K562 (cell line): Measurements from ENCODE around the gene MMEL1. TPM values are rescaled to one million over a fixed set of nuclear protein-coding genes. Genes with fewer than 3 reads are reported as not detected.

Experiments
- CHCHD3 ChIP-seq: fragments of 250-450 bp; sonication (Bioruptor Pico); IDR thresholded peaks from 2 replicates; pipeline ENCODE4 v2.1.2; 2022; ENCODE audit warnings: mild to moderate bottlenecking
- CREB3L1 ChIP-seq: fragments of 450-650 bp; IDR thresholded peaks from 2 replicates; pipeline ENCODE4 v1.6.1; 2014; ENCODE audit warnings: low read depth, mild to moderate bottlenecking, moderate library complexity, borderline replicate concordance
- FOXM1 ChIP-seq, 2 experiments: fragments of 450-650 bp in 1 of 2; sonication (generic) in 1 of 2; formaldehyde crosslinking in 1 of 2; IDR thresholded peaks; 2 replicates each; pipeline versions ENCODE4 v1.6.1 to v1.9.0; 2017 to 2022; ENCODE audit warnings: low read depth in 2 of 2, mild to moderate bottlenecking in 2 of 2, missing genetic modification reagents in 1 of 2, moderate library complexity in 1 of 2
- HDAC8 ChIP-seq: fragments of 450-650 bp; IDR thresholded peaks from 2 replicates; pipeline ENCODE4 v1.6.1; 2016; ENCODE audit warnings: mild to moderate bottlenecking, missing genetic modification characterization, moderate library complexity, missing compliant biosample characterization
- HIVEP1 ChIP-seq: fragments of 250-450 bp; sonication (Bioruptor Pico); IDR thresholded peaks from 2 replicates; pipeline ENCODE4 v1.4.0; 2020; ENCODE audit warnings: mild to moderate bottlenecking
- NELFE ChIP-seq: IDR thresholded peaks from 2 replicates; pipeline ENCODE4 v1.6.1; 2011; ENCODE audit warnings: mild to moderate bottlenecking; ENCODE audit not compliant: insufficient read depth, insufficient read length
- POLR2AphosphoS2 ChIP-seq: IDR thresholded peaks from 2 replicates; pipeline ENCODE4 v1.6.1; 2012; ENCODE audit warnings: low read length, improper control_type of control experiment
- PTTG1 ChIP-seq: fragments of 450-650 bp; IDR thresholded peaks from 2 replicates; pipeline ENCODE4 v1.6.1; 2016; ENCODE audit warnings: low read depth, mild to moderate bottlenecking, missing genetic modification characterization, missing compliant biosample characterization
- SMARCE1 ChIP-seq: fragments of 450-650 bp; IDR thresholded peaks from 2 replicates; pipeline ENCODE4 v1.7.1; 2016; ENCODE audit warnings: mild to moderate bottlenecking
- SPI1 ChIP-seq: IDR thresholded peaks from 2 replicates; pipeline ENCODE4 v1.6.1; 2011; ENCODE audit warnings: low read depth, low read length, control low read depth, borderline replicate concordance
- SRSF3 ChIP-seq: fragments of 200-400 bp; formaldehyde crosslinking; IDR thresholded peaks from 2 replicates; pipeline ENCODE4 v1.6.1; 2016; ENCODE audit warnings: mild to moderate bottlenecking, low read length, moderate library complexity; ENCODE audit not compliant: insufficient read depth
- ZFPM2 ChIP-seq: fragments of 250-450 bp; sonication (Bioruptor Pico); IDR thresholded peaks from 2 replicates; pipeline ENCODE4 v1.5.1; 2022; ENCODE audit warnings: mild to moderate bottlenecking
- ZNF347 ChIP-seq: fragments of 450-650 bp; formaldehyde crosslinking; IDR thresholded peaks from 2 replicates; pipeline ENCODE4 v1.4.0; 2020; ENCODE audit warnings: low read depth, mild to moderate bottlenecking, moderate library complexity
- ZNF609 ChIP-seq: sonication (generic); formaldehyde crosslinking; IDR thresholded peaks from 2 replicates; pipeline ENCODE4 v1.8.1; 2023; ENCODE audit warnings: missing genetic modification reagents, mild to moderate bottlenecking, borderline replicate concordance
- polyA plus RNA-seq, 8 experiments: library from polyadenylated mRNA; depleted of rRNA in 4 of 8; stranded (reverse) in 5 of 8; unstranded in 3 of 8; fragments of >200 nt; fragmentation: Nextera tagmentation in 2 of 8; fragmentation: Illumina TruSeq in 1 of 8; extraction: Ambion mirVana in 2 of 8; extraction: Trizol in 1 of 8; gene quantifications; 2 replicates each; pipeline versions ENCODE4 v1.2.1 to v1.2.3, GENCODE V29; 2011 to 2014; ENCODE audit warnings: inconsistent platforms in 1 of 8, missing spikeins in 1 of 8
- total RNA-seq, 7 experiments: library from RNA; depleted of rRNA in 6 of 7; stranded (reverse); fragments of >200 nt in 6 of 7; fragmentation: Illumina TruSeq in 2 of 7; extraction: Trizol in 2 of 7; gene quantifications; 2 replicates each; pipeline versions ENCODE4 v1.2.1 to v1.2.3, GENCODE V29; 2011 to 2021; ENCODE audit warnings: low replicate concordance in 1 of 7
- TF ChIP-seq, protein P1 (sequence below): fragments of 450-650 bp; conservative IDR thresholded peaks from 2 replicates; pipeline ENCODE4 v1.6.1; 2016; ENCODE audit warnings: missing genetic modification characterization, low read depth, mild to moderate bottlenecking, missing compliant biosample characterization, moderate library complexity
- TF ChIP-seq, protein P2 (sequence below), 2 experiments: fragments of 450-650 bp in 1 of 2; sonication (generic) in 1 of 2; formaldehyde crosslinking; conservative IDR thresholded peaks; 2 replicates each; pipeline versions ENCODE4 v1.4.0 to v1.8.1; 2020 to 2022; ENCODE audit warnings: mild to moderate bottlenecking in 1 of 2, missing genetic modification reagents in 1 of 2
- TF ChIP-seq, protein P3 (sequence below): fragments of 450-650 bp; IDR thresholded peaks from 2 replicates; pipeline ENCODE4 v1.6.1; 2016; ENCODE audit warnings: borderline replicate concordance

Gene MMEL1
- total and polyA plus RNA-seq, 9 of the 15 experiments (the other 6 are each of a cell fraction or from before 2014, with no cell fraction given) = not detected

- peak; percentile 22; the same call in 1 of the 2 replicates for TF ChIP-seq SMARCE1
- TF ChIP-seq ZNF347 (CRISPR knock-in tag) = no peak
- no peak for TF ChIP-seq POLR2AphosphoS2
- no peak for TF ChIP-seq HDAC8 (tag)
- TF ChIP-seq, protein P1, sequence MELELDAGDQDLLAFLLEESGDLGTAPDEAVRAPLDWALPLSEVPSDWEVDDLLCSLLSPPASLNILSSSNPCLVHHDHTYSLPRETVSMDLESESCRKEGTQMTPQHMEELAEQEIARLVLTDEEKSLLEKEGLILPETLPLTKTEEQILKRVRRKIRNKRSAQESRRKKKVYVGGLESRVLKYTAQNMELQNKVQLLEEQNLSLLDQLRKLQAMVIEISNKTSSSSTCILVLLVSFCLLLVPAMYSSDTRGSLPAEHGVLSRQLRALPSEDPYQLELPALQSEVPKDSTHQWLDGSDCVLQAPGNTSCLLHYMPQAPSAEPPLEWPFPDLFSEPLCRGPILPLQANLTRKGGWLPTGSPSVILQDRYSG = 0 out of 2 replicates have a peak, but pooled peaks have one; percentile 57
- no peak for TF ChIP-seq CHCHD3 (CRISPR knock-in tag)
- no peak for TF ChIP-seq ZNF609
- no peak for TF ChIP-seq HIVEP1 (CRISPR knock-in tag)
- TF ChIP-seq, protein P2, sequence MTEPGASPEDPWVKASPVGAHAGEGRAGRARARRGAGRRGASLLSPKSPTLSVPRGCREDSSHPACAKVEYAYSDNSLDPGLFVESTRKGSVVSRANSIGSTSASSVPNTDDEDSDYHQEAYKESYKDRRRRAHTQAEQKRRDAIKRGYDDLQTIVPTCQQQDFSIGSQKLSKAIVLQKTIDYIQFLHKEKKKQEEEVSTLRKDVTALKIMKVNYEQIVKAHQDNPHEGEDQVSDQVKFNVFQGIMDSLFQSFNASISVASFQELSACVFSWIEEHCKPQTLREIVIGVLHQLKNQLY (CRISPR knock-in tag; conservative IDR thresholded peaks at IDR 0.05) = no peak
- no peak for TF ChIP-seq ZFPM2 (CRISPR knock-in tag)
- no peak for TF ChIP-seq SPI1
- no peak for TF ChIP-seq FOXM1 (IDR thresholded peaks at IDR 0.05; ENCODE audit: low read depth)
- no peak for TF ChIP-seq FOXM1 (CRISPR knock-in tag; IDR thresholded peaks at IDR 0.05; ENCODE audit: low read depth)
- TF ChIP-seq, protein P3, sequence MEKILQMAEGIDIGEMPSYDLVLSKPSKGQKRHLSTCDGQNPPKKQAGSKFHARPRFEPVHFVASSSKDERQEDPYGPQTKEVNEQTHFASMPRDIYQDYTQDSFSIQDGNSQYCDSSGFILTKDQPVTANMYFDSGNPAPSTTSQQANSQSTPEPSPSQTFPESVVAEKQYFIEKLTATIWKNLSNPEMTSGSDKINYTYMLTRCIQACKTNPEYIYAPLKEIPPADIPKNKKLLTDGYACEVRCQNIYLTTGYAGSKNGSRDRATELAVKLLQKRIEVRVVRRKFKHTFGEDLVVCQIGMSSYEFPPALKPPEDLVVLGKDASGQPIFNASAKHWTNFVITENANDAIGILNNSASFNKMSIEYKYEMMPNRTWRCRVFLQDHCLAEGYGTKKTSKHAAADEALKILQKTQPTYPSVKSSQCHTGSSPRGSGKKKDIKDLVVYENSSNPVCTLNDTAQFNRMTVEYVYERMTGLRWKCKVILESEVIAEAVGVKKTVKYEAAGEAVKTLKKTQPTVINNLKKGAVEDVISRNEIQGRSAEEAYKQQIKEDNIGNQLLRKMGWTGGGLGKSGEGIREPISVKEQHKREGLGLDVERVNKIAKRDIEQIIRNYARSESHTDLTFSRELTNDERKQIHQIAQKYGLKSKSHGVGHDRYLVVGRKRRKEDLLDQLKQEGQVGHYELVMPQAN = peak; percentile 40; the same call in 1 of the 2 replicates
- no peak for TF ChIP-seq SRSF3
- TF ChIP-seq CREB3L1 = peak; percentile 91
- TF ChIP-seq NELFE = no peak
- no peak for TF ChIP-seq PTTG1 (tag)
These were observed 91.1 kb downstream of the MMEL1 start (continued) for GRCh38 chr1:2541619-2542245.
